ENCODE data around the gene LPAR2.
"Not testable (repeated sequence)": the region's sequence is repeated elsewhere in the genome, so short reads cannot be mapped to it uniquely, and the experiment has no call there.

Gene LPAR2

DNA sequence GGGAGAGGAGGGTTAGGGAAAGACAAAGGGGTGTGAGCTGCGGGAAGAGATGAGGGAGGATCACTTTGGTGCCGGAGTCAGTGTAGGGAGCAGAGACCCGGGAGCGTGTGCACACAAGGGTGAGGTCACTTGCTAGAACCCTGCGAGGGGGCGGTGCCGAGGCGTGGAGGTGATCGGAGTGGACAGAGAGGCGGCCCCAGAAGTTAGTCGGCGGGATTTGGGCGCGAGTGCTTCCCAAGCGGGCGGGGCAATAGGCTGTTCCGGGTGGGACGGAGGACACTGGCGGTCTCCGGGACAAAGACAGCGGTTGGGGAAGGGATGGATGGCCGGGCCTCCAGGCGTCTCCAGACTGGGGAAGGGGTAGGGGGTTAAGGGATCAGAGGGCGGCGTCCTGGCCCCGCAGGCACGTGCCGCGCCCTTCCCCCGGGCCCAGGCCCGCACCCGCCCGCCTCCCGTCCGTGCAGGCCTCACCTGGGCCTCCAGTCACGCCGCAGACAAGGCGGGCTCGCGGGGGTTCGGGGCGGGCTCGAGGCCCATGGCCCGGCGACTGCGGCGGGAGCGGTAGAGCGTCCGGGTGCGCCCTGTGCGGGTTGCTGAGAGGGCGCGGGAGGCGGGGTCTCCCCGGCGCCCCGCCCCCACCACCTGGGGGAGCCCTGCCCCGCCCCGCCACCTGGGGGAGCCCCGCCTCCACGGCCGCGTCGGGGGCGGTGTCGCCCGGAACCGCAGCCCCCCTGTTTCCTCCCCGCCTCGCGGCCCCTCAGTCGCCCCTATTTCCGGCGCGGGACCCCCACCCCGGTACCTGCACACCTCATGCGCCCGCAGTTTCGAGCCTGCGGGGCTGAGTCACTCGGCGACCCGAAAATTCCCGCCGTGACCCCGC, at the start of gene LPAR2:
Gene LPAR2 (minus strand): TSS at position 600 of the 880 bp plus-strand sequence. CDS start 945 bp downstream, outside the sequence.
- DNase-seq = peak; percentile 72

DNA sequence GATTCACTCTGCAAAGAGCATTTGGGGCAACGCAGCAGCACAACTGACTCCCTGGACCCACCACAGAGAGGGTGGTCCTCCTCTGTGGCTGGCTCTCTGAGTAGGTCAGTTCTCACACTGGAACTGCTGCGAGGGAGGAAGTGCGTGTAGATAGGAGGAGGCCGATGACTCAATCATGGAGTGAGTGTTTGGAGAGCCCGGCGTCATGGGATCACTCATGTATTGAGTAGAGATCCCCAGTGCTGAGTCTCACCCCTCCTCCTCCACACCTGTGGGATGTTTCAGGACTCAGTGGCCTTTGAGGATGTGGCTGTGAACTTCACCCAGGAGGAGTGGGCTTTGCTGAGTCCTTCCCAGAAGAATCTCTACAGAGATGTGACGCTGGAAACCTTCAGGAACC, 49.6 kb upstream of the LPAR2 start:
- no peak for DNase-seq

DNA sequence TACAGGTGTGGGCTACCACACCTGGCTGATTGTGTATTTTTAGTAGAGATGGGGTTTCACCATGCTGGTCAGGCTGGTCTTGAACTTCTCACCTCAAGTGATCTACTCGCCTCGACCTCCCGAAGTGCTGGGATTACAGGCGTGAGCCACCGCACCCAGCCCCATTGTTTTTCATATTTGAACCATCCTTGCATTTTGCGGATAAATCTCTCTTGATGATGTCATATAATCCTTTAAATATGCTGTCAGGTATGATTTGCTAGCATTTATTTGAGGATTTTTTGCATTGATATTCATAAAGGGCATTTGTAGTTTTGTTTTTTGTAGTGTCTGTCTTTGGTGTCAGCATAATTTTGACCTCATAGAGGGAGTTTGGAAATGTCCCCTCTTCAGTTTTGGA, 46.3 kb upstream of the LPAR2 start:
- DNase-seq = no peak

DNA sequence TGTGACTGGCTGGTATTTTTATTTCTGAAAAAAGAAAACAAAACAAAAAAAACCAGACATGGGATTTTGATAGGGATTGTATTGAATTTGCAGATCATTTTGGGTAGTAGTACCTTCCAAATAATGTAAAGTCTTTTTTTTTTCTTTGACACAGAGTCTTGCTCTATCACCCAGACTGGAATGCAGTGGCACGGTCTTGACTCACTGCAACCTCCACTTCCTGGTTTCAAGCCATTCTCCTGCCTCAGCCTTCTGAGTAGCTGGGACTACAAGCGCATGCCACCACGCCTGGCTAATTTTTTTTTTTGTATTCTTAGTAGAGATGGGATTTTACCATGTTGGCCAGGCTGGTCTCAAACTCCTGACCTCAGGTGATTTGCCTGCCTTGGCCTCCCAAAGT, 44.8 kb upstream of the LPAR2 start:
- DNase-seq = no peak

DNA sequence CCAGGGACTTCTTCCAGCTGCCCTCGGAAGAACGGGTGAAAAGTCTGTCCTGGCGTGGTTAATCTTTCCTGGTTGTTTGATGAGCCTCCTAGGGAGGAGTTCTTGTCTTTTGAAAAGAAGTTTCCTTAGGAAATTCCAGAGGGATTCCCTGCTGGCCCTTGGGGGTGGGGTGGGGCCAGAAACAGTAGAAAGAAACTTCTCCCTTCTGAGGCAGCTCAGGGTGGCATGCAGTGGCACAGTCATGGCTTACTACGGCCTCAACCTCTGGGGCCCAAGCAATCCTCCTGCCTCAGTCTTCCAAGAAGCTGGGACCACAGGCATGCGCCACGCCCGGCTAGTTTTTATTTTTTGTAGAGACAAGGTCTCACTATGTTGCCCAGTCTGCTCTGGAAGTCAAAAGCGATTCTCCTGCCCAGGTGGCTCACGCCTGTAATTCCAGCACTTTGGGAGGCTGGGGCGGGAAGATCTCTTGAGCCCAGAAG, 42.1 kb upstream of the LPAR2 start:
- DNase-seq = no peak

DNA sequence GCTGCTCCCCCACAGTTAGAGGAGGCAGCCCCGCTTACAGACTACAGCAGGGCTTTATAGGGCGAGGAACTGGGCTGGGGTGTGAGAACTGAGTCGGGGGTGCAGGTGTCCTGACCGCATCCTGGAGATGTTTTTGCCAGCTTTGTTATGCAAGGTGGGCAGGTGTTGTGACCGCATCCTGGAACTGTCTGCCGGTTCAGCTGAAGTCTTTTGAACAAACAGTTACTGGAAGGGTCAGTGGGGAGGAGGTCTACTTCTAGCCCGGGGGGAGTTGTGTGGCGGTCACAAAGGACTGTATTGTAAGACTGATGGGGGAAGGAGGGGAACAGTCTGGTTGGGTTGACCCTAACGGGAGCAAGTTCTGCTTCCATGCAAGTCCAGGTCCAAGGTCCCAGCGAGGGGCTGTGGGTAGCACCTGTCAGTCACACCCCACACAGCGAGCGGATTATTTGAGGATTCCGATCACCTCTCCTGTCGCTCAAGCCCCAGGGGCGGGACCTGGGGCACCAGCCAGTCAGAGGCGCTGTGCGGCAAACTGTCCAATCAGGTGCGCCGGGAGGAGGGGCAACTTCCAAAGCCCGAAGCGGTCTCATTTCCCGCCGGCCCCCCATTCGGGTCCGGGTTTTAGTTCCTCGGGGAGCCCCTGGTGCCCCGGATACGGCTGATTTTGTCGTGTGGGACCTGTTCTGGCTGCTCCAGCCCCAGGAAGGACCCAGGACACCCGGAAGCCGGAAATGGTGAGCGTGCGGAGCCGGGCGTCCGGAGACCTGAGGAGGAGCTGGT, 40.4 kb upstream of the LPAR2 start, which contains the start of gene ZNF101:
Gene ZNF101 (plus strand): TSS at position 610 of the 783 bp plus-strand sequence. CDS start 125 bp downstream, at position 735.
- DNase-seq = peak; percentile 80

DNA sequence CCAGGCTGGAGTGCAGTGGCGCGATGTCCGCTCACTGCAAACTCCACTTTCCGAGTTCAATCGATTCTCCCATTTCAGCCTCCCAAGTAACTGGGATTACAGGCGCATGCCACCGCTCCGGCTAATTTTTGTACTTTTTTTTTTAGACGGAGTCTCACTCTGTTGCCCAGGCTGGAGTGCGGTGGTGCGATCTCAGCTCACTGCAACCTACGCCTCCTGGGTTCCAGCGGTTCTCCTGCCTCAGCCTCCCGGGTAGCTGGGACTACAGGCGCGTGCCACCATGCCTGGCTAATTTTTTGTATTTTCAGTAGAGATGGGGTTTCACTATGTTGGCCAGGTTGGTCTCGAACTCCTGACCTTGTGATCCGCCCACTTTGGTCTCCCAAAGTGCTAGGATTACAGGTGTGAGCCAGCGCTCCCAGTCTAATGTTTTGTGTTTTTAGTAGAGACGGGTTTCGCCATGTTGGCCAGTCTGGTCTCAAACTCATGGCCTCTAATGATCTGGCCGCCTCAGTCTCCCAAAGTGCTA, 37.5 kb upstream of the LPAR2 start:
- DNase-seq = not testable (repeated sequence)

DNA sequence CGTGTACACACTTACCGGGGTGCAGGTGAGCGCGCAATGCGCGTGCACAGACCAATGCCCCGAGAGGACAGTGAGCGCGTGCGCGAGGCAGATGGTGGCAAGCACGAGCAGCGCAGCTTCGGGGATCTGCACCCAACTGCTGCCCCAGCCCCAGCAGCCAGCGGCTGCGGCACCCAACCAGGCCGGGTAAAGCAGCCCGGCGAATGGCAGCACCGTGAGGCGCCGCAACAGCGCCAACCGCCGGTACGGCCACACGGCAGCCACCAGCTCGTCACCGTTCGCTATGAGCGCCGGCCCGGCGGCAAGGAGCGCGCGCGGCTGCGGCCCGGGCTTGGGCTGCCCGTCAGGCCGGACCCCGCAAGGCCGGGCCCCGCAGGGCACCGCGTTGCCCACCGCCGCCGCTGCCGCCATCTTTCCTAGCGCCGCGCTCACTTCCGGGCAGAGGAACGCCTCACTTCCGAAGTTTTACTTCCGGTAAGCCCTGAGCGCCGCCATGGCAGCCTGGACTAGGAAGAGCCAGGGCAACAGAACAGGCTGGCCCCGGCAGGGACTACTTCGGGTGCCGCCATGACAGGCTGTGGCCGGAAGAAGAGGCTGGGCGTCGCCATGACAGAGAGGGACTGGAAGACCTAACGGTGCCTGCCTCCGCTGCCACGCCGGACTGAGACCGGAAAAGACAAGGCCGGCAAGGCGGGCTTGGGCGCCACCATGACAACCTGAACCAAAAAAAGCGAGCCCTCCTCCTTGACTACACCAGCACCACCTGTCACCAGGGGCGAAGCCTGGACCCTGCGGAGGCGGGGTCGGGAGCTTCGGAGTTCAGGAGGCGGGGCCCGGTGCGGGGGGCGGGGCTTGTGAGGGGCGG, 35.5 kb upstream of the LPAR2 start, which contains the start of gene ATP13A1:
Gene ATP13A1 (minus strand): TSS at position 421 of the 865 bp plus-strand sequence. CDS start 10 bp downstream, at position 411.
- DNase-seq = peak; percentile 94

DNA sequence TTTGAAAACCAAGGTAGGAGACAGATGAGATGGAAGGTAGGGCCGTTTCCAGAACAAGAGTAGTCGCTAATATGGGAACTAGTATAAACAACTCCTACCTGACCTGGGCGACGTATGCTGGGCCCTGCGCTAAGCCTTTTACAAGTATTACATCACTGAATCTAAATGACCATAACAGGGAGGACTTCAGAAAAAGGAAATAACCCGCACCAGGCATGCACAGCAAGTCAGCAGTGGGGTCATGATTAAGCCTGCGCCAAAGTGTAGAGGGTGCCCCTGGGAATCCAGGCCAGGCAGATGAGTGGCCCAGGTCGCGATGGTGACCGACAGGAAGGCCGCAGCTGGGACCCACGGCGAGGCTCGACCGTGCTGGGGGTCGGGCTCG, 34.8 kb upstream of the LPAR2 start:
- DNase-seq = no peak

DNA sequence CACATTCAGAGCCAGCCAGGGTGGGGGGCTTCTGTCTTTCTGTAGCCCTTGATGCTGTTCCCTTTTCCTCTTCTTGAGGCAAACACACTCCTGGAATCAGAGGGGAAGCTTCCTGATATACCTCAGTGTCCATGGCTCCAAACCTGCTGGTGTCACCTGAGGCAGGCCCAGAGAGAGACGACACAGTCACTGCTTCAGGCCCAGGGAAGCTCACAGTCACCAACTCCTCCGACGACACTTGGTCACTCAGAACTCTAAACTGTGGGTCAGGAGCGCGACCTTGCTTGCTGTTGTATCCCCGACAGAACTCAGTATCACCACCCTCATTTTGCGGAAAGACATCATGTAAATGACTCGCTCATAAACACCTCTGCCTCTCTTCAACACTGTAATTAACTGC, 34.3 kb upstream of the LPAR2 start:
- no peak for DNase-seq

DNA sequence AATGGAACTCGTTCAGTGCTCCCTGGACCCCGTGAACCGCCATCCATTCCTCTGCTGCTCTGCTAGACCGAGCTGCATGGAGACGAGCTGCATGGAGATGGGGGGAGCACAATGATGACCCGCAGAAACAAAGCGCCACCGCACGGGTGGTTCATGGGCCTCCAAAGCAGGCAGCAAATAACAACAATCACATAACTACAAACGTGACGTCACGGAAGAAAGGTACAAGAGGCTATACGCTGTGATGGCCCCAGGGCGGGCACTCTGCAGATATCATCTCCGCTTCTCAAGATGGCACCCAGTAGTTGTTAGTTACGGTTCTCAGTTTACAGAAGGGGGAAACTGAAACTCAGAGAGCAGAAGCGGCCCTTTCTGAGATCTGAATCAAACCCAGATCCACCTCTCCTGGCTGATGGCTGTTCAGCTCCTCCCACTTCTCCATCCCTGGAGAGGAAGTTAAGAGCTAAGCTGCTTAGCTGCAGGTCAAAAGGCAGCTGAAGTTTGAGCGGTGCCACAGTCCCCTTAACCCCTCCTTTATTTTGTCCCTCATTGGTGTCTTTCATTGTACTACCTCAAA, 33.7 kb upstream of the LPAR2 start:
- DNase-seq = no peak

DNA sequence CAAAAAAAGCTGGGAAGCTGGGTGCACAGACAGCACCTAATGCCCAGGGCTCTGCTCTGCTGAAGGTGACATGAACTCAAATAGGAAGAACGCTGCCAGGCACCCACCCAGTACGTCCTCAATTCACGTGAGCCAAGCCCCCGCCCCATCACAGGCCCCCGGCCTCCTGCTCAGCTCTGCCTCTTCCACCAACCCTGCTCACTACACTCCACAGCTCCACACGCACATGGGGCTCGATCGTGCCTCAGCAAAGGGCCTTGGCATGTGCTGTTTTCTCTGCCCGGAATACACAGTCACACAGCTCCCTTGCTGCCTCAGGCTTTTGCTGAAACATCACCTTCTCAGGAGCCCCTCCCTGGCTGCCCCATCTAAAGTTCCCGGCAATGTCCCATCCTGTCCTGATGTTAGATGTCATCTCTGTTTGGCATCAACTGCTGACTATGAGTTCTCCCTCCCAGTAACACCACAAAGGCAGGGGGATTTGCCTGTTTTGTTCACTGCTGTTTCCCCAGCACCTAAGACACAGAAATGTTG, 33.2 kb upstream of the LPAR2 start:
- no peak for DNase-seq

DNA sequence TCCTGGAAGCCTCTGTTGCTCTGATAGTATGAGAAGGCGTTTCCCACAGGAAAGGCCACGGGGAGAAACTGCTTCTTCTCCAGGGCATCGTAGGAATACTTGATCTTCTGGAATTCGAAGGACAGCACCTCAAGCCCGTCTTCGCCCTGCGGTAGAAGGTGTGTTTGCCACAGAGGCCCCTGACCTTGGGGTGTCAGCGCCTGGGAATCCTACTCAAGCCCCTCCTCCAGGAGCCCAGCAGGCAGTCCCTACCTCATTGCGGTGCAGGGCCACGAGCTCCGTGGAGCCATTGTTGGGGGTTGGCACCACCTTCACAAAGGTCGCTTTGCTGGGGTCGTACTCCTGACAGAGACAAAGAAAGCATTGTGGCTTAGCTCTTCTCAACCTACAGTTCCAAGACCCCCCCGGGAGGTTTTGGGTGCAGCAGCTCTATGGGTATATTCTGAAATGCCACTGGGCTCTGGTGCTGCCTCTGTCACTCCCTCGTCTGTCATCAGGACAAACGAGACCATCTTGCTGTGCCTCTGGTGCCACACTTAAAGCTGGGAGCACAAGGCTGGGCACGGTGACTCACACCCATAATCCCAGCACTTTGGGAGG, 31.7 kb upstream of the LPAR2 start:
- no peak for DNase-seq

DNA sequence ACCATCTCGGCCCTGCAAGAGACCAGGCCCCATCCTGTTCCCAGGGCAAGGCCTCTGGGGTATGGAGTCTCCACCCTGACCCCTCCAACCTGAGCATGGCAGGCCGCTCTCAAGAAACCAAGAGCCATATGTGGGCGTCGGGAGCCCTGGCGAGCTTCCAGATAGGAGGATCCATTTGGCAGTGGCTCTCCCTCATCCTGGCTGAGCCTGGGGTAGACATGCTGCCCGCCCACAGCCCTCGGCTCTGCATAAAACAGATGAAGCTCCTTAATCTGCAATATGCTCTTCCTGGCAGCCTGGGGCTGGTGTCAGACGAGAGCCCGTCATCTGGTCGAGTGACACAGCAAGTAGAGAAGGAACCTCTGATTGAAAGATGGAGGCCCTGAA, 29.4 kb upstream of the LPAR2 start:
- DNase-seq = no peak

DNA sequence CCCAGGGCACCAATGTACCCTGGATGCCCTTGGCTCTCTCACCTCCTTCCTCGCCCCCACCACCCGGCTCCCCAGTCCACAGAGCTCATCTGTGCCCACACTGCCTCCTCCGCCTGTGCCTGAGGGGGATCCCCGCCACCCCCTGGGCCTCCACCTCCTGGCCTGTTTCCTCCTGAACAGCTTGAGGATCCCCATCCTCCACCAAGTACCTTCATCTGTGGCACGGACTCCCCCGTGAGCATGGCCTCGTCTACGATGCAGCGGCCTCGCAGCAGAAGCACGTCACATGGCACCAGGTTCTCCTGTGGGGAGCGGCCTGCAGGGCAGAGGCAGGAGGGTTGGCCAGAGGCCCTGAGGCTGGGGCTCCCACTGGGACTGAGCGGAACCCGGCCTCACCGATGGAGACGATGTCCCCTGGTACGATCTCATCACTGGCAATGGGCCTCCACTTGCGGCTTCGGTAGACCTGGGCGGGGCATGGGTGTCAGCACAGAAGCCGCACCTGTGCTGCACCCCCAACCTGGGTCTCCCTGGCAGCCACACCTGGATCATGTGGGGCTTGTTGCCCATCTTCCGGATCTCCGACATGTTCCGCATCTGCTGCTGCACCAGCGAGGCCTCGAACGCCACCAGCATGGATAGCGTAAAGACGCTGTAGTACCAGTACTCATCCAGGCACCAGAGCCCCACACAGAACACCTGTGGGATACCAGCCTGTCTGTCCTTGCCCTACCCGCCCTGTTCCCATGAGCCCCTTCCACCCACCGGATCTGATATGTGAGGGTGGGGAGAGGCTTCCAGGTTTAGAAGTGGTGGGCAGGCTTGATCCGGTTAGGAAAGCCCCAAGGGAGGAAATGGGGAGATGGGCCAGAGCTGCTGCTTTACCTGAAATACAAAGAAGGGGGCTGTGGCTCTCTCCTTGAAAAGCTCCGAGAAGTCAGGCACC, 28.7 kb upstream of the LPAR2 start:
- no peak for DNase-seq

DNA sequence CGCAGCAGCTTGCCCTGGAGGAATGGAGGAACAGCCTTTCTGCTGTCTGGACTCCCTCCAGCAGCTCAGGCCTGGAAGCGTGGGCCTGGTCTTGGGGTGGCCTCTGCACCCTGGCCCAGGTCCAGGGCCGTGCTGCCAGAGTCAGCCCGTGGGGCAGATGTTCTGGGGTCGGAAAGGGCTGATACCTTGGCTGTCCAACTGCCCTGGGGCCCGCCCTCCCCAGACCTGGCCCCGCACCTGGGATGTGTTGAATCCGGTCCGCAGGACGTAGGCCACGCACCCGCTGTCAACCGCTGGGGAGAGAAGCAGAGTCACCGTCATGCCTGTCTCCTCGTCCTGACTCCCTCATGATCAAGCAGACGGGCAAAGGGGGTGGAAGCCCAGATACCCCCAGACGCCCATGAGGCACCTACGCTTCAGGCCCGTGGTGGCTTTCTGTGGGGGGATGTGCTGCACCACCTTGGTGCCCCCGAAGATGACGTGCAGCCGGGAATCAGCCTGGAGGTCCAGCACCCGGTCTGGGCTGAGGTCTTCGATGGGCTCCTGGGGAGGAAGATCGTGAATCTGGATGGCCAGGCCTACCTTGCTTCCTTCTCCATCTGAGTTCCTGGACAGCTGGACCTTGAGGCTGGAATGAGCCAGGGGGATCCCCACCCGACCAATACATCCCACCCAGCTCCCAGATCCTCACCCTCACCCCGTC, 27.8 kb upstream of the LPAR2 start:
- DNase-seq = no peak

DNA sequence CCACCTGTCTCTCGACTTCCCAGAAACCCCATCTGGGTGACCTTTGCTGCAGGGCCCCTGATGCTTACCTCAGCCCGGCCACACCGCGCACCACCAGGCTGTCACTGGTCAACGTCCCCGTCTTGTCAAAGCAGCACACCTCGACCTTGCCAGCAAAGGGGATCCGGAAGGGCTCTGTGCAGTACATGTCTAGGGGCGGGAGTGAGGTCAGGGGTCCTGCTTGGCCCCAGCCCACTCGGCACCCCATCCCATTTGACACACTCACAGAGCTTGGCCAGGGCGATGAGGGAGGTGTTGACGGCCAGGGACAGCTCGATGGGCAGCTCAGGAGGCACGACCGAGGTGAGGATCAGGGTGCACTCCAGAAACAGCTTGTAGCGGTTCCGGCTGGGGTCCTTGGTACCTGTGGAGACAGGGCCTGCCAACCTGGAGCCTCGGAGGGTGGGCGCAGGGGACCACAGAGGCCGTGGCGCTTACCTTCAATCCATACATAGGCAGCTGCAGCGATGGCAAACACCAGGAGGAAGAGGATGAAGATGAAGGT, 27.1 kb upstream of the LPAR2 start:
- no peak for DNase-seq

DNA sequence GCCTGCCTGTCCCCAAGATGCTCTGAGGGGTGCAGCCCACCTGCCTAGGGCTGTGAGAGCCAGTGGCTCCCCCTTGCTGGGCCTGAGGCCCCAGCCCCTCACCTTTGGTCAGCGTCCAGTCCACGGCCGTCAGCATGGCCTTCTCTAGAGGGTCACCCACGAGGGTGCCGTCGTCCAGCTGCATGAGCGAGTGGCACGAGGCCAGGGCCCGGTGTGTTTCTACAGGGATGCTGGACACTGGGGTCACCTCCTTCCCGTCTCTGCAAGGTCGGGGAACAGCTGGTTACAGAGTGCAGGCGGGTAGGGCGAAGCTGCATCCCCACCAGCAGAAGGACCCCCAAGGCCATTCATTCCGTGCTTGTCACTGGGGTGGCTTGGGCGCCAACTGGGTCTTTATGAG, 26.4 kb upstream of the LPAR2 start:
- DNase-seq = no peak

DNA sequence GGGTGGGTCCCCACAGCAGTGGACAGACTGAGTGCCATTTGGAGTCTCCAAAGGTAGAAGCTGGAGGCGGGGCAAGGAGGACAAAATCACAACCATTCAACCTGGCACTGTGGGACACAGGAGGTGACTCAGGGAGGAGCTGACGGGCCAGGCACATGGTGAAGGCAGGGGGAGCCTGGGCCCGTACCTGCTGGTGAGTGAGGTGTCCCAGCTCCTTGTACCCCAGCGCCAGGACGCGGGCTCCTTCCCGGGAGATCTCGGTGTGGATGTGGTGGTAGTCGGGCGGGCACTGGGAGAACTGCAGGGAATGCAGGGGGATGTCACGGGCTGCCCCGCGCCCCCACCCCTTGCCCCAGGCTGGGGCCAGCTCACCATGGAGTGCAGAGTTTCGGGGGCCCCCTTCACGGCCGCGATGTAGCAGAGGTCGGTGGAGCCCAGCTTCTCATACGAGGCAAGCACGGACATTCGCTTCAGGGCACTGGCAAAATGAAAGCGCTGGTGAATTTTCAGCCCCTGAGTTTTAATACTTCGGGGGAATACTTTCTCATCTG, 25.7 kb upstream of the LPAR2 start:
- DNase-seq = no peak

All from NCI-H510A treated with DMSO at 0.1 percent for 48 hours (cell line).